GM19328 (cell line): Measurements from ENCODE around the gene SLC25A22.
A peak's percentile ranks its signal among the peaks of the same experiment; 100 is the strongest.

Experiments
- ATAC-seq: cut with Tn5 transposase; IDR thresholded peaks from one replicate; pipeline ENCODE4 v1.9.1; 2021; ENCODE audit warnings: mild to moderate bottlenecking, moderate library complexity; ENCODE audit not compliant: unreplicated experiment

Gene SLC25A22

DNA sequence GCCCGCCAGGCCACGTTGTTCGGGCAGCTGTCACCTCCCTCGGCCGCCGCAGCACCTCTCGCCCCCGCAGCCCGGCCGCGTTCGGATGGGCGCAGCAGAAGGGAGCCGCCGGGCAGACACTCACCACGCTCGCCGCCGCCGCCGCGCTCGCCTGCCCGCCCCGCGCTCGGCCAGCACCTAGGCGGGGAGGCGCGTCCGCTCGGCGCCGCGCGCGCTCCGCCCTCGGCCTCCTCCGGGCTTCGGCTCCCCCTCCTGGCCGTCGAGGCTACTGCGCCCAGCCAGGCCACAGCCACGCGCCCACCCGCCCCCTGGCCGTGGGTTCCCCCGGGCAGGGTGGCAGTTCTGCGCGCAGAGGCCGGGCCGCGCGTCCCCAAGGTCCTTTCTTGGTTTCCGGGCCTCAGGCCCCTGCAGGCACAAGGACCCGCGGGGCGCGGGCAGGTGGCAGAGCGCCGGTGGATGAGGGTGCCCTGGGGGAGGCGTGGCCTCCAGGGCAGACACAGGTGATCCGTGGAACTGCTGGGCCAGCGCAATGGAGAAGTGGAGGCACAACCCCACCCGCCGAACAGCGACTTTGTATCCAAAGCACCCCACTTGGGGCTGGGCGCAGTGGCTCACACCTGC, at the start of gene SLC25A22:
Gene SLC25A22 (minus strand): TSS at position 189 of the 621 bp plus-strand sequence. CDS start 3,275 bp downstream, outside the sequence.
- ATAC-seq = peak; percentile 66

DNA sequence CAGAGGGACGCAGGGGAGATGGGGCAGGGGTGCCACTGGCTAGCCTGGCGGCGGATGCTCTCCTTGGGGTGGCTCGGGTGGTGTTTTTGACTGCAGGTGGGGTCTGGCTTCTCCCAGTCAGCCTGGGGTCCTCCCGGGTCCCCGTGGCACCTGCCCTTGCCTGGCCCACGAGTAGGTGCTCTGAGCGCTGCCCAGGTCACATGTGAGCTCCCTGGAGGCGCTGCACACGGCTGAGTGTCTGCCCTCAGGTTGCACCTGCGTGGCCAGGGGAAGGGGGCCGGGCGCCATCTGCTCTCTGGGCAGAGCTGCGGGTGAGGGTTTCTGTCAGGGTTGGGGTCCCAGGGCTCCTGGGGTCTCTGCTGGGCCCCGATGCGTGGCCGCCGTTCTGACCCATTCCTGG, 49.8 kb upstream of the SLC25A22 start:
- no peak for ATAC-seq

DNA sequence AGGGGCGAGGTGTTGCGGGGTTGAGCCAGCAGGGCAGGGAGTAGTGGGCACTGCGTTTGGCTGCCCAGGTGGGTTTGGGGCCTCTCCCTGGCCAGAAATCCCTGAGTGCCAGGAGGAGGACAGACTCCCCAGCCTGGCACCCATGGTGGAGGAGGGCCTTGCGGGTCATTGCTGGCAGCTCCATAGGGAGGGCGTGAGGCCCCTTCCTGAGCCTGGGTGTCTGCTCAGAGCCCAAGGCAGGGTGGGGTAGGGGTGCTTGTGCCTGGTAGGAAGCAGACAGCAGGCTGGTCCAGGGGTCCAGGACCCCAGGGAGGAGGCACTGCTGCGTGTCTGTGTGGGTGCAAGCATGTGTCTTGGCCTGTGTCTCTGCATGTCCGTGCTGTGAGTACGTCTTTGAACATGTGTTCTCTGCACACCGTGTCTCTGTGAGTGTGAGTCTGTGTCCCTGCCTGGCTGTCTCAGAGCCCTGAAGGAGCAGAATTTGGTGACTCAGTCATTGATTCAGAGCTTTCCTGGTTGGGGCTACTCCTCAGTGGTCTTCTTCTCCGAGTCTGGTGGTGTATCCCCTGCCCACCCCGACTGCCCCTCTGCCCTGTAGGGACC, 48.5 kb upstream of the SLC25A22 start:
- ATAC-seq = no peak

DNA sequence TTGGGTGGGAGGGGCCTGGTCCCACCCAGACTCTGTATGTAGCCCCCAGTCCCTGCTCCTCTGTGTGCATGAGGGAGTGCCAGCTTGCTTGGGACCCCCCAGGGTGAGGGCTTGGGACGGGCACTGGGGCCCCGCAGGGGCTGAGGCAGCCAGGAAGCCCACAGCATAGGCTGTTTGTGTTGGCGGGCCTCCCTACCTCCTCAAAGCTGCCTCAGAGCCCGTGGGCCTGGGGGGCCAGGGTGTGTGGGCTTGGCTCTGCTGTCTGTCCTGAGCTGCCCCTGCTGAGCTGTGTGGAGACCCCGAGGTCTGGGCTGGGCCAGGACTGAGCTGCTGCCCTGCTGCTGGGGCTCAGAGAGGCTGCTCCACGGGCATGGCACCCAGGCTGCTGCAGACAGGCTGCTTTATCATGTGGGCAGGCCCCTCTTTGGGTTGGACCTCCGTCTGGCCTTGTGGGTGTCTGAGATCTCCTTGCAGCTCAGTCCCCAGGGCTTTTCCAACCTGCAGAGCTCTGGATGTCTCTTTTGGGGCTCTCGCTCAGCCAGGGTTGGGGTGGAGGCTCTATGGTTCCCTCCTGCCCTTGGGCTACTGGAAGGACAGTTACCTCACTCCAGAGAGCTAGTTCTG, 47.9 kb upstream of the SLC25A22 start:
- no peak for ATAC-seq

DNA sequence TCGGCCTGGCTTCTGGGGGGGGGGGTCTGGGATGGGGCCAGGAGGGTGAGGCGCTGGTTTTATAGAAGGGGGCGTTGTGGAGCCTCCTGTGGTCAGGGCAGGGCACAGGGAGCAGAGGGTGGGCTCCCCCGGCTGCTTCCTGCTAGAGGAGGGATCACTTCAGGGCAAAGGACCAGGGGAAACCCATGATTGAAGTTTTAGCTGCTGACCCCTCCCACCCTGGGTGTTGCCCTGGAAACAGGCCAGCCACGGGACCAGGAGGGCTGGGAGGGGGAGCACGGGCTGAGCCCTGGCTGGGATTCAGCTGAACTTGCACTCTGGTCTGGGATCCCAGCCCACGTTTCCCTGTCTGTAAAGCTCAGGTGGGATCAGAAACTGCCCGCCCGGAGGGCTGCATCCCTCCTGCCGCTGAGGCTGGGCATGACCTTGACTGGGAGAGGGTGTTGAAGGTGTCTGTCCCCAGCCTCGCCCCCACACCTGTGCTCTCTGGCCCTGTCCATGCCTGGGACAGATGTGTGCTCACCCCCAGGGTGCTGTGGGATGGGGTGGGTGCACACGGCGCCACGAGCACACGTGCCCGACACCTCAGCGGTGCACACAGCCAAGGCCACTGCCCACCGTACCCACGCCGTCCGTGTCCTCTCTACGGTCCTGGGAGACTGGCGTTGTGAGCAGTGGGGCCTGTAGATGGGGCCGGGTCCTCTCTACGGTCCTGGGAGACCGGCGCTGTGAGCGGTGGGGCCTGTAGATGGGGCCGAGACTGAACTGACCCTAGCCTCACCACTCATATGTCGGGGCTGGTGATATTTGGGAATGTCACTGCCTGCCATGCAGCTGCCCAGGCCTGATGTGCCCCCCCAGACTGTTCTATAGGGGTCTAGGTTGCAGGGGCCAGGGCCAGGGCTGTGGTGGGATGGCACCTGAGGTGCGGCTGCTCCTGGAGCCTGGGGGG, 46.9 kb upstream of the SLC25A22 start:
- ATAC-seq = no peak

DNA sequence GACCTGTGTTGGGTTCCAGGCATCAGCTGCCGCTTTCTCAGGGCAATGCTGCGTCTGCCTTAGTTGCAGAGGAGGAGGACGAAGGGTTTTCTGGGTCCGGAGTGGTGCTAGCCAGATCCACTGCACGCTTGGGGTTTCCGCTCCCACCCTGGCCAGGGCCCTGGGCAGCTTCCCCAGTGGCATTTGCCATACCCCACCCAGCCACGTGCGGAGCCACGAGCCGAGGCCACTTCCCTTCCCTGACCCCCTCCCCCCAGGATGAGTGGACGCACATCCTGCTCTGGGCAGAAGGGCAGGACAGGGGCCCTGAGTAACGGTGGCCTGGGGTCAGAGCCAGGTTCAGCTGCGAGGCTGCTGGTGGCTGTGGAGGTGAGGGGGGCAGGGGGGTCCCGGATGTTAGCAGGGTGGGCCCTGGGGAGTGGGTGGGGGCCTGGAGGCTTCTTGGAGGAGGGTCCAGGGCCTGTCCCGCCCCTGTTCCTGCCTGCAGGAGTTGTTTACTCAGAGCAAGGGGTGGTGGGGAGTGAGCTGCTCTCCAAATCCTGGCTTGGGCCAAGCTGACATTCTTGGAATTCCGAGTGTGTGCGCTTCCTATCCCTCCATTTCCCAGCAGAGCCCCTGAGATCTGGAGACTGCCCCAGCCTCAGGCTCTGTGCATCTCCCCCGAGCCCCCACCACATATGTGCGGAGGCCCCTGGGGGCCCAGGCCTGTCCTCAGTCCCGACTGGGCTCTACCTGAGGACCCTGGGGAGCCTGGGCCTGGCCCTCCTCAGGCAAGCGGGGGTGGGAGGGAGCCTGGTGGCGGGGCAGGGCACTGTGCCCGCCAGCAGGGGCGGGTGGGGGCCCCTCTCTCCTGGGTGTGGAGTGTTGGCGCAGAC, 46.0 kb upstream of the SLC25A22 start:
- no peak for ATAC-seq

DNA sequence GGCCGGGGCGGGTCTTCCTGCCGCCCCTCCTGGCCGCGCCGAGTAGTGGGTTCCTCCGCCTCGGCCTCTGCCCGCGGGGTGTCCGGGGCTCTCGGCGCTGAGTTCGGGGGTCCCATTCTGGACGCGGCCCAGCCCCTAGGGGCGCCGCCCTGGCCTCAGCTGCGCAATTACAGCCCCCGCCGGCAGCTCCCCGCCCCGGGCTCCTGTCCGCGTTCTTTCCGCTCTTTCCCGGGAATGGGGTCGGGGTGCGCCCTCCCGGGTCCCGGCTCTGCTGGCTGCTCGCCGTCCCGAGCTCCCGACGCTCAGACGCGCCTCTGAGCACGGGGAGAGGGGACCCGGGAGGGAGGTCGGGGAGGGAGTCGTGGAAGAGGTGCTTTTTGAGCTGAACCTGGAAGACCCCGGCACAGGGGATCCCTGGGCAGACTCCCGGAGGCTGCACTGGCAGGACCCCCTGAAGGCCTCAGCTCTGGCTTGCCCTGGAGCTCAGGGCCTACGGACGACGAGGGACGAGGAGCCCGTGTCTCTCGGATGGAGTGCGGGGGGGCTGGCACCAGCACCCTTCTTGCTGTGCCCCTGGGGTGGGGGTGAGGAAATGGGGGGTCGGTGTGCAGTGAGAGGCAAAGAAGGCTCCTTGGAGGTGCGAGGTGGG, 45.1 kb upstream of the SLC25A22 start:
- ATAC-seq = no peak

DNA sequence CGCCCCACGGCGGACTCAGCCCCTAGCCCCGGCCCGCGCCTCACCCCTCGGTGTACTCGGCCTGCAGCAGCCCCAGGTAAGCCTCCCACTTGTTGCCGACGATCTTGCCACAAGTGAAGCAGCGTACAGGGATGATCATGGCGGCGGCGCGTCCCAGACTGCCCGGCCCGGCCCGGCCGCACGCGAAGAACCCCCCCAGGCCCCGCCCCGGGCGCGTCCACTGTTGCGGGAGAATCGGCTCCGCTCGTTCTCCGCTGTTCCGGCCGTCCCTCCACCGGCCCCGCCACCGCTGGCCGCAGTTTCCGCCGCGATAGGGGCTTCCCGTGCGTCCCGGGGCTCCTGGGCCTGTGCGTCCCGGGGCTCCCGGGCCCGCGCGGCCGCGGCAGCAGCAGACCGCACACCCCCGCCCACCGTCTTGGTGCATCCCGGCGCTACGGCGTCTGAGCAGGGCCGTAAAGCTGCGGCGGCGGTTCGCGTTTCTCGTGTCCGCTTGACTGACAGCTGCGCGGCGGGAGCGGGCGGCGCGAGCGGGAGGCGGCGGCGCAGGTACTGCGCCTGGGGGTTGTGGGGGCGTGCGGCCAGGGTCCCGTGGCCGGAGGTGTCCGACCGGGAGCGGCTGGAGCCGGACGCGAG, 44.4 kb upstream of the SLC25A22 start, which contains the start of the genes POLR2L and TSPAN4:
Gene POLR2L (minus strand): TSS at position 160 of the 633 bp plus-strand sequence. CDS start 21 bp downstream, at position 139.
Gene TSPAN4 (plus strand): TSS at position 483 of the 633 bp plus-strand sequence. CDS start 7,453 bp downstream, outside the sequence.
- peak; percentile 56 for ATAC-seq

DNA sequence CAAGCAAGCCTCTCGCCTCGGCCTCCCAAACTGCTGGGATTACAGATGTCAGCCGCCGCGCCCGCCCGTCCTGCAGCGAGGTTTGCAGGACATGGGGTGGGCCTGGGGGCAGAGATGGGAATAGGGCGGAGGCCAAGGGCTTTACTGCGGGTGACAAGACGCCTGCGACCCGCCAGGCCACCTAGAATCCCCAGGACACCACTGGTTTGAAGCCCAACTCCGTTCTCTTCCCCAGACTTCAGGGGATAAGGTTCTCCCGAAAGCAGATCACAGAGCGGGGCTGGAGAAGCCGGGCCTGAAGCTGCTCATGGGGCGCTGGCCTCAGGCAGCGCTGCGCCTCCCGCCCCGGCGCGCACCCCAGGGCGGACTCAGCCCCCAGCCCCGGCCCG, 43.9 kb upstream of the SLC25A22 start:
- ATAC-seq = peak; percentile 12

DNA sequence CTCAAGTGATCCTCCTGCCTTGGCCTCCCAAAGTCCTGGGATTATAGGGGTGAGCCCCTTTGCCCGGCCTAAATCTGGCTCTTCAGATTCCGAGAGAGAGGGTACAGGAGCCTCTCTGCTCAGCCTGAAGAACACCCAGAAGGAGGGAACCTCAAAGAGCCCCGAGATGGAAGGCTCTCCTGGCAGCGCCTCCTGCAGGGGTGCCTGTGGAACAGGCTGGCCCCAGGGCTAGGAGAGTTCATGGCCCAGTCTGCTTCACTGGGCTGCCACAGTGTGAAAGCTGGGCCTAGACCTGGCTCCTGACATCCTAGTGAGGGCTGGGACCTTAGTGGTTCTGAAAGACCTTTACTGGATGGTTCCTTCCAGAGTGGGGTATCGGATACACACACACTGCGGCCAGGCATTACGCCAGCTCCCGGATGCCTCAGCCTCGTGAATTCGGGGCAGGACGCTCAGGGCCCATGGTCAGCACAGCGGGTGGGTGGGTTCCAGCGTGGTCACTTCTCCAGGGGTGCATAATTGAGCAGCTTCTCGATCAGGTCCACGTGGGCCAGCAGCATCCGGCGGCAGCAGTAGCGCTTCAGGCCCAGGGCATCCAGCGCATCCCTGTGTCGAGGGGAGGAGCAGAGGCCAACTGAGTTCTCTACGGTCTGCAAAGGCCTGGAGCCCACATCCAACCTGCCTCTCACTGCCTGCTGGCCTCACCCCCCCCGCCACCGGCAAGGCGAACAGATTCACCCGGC, 42.0 kb upstream of the SLC25A22 start:
- ATAC-seq = no peak

DNA sequence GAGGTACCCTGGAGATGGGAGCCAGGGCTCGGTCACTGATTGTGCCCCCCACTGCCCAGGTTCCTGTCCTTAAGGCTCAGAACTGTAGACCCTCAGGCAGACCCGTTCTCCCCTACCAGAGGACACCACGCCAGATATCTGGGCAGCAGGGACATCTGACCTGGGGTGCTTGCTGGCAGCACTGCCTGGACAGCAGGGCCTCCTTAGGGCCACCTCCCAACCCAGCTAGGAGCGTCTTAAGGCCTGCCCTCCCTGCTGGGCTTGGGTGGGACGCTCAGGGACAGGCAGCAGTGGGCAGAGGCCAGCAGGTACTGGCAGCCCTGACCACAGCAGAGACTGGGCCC, 41.2 kb upstream of the SLC25A22 start:
- ATAC-seq = no peak

DNA sequence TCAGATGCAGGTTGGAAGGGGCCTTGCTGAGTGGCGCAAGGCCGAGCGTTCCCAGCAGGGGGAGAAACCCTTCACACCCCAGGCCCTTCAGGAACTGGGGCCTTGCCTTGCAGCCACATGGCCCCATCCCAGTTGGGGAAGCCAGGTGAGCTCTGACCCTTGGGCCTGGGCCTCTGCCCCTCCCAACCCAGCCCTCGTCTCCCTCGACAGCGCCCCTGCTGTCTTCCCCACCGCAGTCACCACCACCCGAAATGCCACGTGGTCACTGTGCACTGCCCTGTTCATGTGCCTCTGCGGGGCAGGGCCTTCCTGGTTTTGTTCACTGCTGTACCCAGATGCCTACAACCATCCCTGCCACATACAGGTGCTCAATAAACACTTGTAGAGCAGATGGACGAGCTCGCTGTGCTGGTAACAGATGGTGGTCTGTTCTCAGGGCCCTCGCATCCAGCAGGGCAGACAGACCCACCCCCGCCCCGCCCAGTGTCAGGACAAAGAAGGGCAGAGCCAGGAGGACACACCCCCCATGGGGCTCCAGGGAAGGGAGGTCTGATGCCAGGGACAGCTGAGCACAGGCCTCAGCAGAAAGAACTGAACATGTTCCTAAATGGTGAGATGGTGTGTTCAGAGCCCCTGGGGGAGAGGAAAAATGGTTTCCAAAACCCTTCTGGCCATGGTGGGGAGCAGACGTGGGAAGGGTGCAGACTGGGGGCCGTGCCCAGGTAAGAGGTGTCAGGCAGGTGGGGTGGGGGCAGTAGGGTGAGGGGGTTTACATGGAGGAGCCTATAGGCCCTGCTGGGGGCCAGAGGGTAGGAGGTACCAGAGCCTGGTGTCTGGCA, 40.6 kb upstream of the SLC25A22 start:
- no peak for ATAC-seq

DNA sequence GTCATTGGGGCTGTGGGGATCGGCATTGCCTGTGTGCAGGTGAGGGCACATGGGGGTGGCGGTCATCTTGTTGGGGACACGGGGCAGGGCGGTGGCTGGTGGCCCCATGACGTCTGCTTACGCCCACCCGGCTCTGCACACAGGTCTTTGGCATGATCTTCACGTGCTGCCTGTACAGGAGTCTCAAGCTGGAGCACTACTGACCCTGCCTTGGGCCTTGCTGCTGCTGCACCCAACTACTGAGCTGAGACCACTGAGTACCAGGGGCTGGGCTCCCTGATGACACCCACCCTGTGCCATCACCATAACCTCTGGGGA, 39.9 kb upstream of the SLC25A22 start:
- ATAC-seq = no peak

DNA sequence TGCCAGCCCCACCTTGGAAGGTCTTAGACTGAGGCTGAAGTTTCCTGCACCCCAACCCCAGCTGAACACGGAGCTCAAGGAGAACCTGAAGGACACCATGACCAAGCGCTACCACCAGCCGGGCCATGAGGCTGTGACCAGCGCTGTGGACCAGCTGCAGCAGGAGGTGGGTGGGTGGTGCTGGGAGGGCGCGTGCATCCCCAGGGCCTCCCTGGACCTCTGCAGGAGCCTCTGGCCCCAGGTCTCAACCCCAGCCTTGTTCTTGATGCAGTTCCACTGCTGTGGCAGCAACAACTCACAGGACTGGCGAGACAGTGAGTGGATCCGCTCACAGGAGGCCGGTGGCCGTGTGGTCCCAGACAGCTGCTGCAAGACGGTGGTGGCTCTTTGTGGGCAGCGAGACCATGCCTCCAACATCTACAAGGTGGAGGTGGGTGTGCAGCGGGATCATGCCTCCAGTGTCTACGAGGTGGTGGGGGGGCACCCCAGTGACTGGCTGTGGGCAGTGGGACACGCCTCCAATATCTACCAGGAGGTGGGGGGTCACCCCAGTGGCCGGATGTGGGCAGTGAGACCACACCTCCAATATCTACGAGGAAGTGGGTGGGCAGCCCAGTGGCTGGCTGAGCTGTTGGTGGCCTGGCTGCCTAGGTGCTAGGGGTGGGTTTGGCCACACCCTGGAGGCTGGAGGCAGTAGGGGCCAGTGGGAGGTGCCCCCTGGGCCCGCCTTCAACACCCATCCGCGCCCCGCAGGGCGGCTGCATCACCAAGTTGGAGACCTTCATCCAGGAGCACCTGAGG, 39.3 kb upstream of the SLC25A22 start:
- ATAC-seq = no peak

DNA sequence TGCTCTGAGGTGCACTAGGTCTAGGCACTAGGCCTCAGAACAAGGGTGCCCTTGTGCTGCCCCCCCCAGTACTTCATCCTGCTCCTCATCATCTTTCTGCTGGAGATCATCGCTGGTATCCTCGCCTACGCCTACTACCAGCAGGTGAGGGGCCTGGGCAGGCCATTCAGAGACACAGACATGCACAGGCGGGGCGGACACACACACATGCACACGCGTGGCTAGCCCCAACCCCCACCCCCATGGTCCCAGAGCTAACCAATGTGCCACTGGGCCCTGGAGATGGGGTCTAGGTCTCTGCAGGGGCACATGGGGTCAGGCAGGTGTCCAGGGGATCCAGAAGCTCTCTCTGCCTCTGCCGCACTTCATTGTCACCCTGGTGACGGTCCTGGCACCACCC, 38.6 kb upstream of the SLC25A22 start:
- ATAC-seq = no peak

DNA sequence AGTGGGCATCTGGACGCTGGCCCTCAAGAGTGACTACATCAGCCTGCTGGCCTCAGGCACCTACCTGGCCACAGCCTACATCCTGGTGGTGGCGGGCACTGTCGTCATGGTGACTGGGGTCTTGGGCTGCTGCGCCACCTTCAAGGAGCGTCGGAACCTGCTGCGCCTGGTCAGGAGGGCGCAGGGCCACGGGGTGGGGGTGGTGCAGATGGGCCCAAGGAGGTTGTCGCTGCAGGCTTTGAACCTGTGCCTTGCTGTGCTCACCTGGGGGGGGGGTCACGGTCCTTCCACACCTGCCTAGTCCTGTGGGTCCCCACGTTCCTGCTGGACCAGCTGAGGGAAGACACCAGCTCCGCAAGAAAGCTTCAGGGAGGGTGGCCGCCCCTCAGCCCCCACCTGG, 38.2 kb upstream of the SLC25A22 start:
- ATAC-seq = no peak
